Stimulated activated naive CD8-positive, alpha-beta T cell treated with anti-CD3 and anti-CD28 coated beads, Interleukin-15, Interleukin-2, amounts not matched to agents 100 ng/mL and 50 ng/mL, for 24 hours (primary cell): ENCODE results near the gene AGAP1.

ENCODE experiments used
- H3K27ac Mint-ChIP-seq: one replicate; pipeline ENCODE4 v1.8.0; 2021; ENCODE audit warnings: mild to moderate bottlenecking, mixed read lengths
- H3K27me3 Mint-ChIP-seq: one replicate; pipeline ENCODE4 v1.8.0; 2021; ENCODE audit warnings: mixed read lengths
- H3K36me3 Mint-ChIP-seq: one replicate; pipeline ENCODE4 v1.8.0; 2021; ENCODE audit warnings: low read depth, mixed read lengths
- H3K4me1 Mint-ChIP-seq: one replicate; pipeline ENCODE4 v1.8.0; 2021; ENCODE audit warnings: low read depth, mixed read lengths
- H3K4me3 Mint-ChIP-seq: one replicate; pipeline ENCODE4 v1.8.0; 2021; ENCODE audit warnings: mild to moderate bottlenecking, mixed read lengths
- H3K9me3 Mint-ChIP-seq: one replicate; pipeline ENCODE4 v1.8.0; 2021; ENCODE audit warnings: mixed read lengths

Gene AGAP1

DNA sequence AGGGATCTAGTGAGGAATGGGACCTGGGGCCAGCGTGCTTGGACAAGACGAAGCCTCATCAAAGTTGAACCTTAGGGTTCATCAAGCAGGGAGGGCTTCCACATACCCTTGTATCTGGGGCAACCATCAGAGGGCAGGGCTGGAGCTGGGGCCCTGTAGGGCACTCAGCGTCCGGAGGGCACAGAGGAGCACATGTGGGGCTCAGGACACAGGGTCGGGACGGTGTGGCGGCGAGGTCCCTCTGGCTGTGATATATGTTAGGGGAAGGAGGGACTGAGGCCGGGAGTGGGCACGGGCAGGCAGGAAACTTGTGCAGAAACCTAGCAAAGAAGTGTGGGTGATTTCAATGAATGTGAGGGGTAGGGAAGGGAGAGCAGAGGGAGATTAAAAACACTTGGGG, 244.0 kb downstream of the AGAP1 start:
- H3K36me3 Mint-ChIP-seq = no peaks in the 10 kb centered on the region
- H3K27ac Mint-ChIP-seq = no peak overlapping the region
- H3K27me3 Mint-ChIP-seq = no peaks in the 10 kb centered on the region
- H3K9me3 Mint-ChIP-seq = no peaks in the 10 kb centered on the region
- no peak overlapping the region for H3K4me3 Mint-ChIP-seq
- no peaks in the 10 kb centered on the region for H3K4me1 Mint-ChIP-seq

- H3K9me3 Mint-ChIP-seq = no peaks in the 10 kb centered on the region
- no peaks in the 10 kb centered on the region for H3K36me3 Mint-ChIP-seq
- H3K27ac Mint-ChIP-seq = no peak overlapping the region
- no peaks in the 10 kb centered on the region for H3K27me3 Mint-ChIP-seq
- H3K4me3 Mint-ChIP-seq = no peak overlapping the region
- H3K4me1 Mint-ChIP-seq = no peaks in the 10 kb centered on the region
Observed at GRCh38 chr2:235739704-235740415, 246.0 kb downstream of the AGAP1 start.

- no peak overlapping the region for H3K27ac Mint-ChIP-seq
- no peaks in the 10 kb centered on the region for H3K27me3 Mint-ChIP-seq
- no peaks in the 10 kb centered on the region for H3K4me1 Mint-ChIP-seq
- no peak overlapping the region for H3K4me3 Mint-ChIP-seq
- no peaks in the 10 kb centered on the region for H3K36me3 Mint-ChIP-seq
- no peaks in the 10 kb centered on the region for H3K9me3 Mint-ChIP-seq
Observed at GRCh38 chr2:235740821-235741220, 247.0 kb downstream of the AGAP1 start.

- Mint-ChIP-seq H3K36me3 (no peaks in the 10 kb centered on the region), H3K4me3 (no peak overlapping the region), H3K9me3 (no peaks in the 10 kb centered on the region), H3K4me1 (no peaks in the 10 kb centered on the region), H3K27ac (no peak overlapping the region), H3K27me3 (no peaks in the 10 kb centered on the region)
Observed at GRCh38 chr2:235744161-235744560, 250.3 kb downstream of the AGAP1 start.

DNA sequence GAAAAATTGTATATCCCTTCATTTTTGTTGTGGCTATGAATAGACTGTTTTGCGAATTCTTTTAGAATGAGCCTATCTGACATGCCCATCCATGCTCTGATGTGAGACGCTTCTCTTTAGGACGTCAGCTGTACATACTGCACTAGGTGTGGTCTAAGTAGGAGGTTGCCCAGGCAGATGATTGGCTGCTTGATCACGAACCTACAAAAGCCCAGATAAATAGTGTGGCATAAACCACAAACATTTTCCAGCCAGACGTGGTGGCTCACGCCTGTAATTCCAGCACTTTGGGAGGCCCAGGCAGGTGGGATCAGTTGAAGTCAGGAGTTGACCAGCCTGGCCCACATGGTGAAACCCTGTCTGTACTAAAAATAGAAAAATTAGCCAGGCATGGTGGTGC, 251.8 kb downstream of the AGAP1 start:
- Mint-ChIP-seq H3K9me3 (no peaks in the 10 kb centered on the region), H3K36me3 (no peaks in the 10 kb centered on the region), H3K4me3 (no peak overlapping the region), H3K27ac (no peak overlapping the region), H3K4me1 (no peaks in the 10 kb centered on the region), H3K27me3 (peaks cover 4% of the 10 kb centered on the region)

GRCh38 chr2:235746257-235746934, 252.6 kb downstream of the AGAP1 start:
- no peaks in the 10 kb centered on the region for H3K36me3 Mint-ChIP-seq
- H3K27me3 Mint-ChIP-seq = peaks cover 4% of the 10 kb centered on the region
- no peak overlapping the region for H3K27ac Mint-ChIP-seq
- no peak overlapping the region for H3K4me3 Mint-ChIP-seq
- H3K9me3 Mint-ChIP-seq = no peaks in the 10 kb centered on the region
- no peaks in the 10 kb centered on the region for H3K4me1 Mint-ChIP-seq

GRCh38 chr2:235747001-235747785, 253.3 kb downstream of the AGAP1 start:
- Mint-ChIP-seq H3K27ac (no peak overlapping the region), H3K36me3 (no peaks in the 10 kb centered on the region), H3K9me3 (no peaks in the 10 kb centered on the region), H3K4me1 (no peaks in the 10 kb centered on the region), H3K27me3 (peaks cover 4% of the 10 kb centered on the region), H3K4me3 (no peak overlapping the region)

DNA sequence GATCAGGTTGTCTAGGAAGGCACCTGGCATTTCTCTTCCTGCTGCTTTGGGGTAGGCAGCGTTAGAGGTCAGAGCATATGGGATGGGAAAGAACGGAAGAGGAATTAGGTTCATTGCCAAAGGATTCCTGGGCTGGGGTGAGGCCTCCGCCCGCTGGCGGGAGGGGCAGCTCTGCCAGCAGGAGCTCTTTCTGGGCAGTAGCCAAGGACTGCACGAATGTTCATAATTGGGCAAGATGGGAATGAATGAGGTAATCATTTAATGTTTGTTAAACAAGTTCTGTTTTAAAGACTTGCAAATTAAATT, 253.9 kb downstream of the AGAP1 start:
- no peak overlapping the region for H3K4me3 Mint-ChIP-seq
- no peaks in the 10 kb centered on the region for H3K36me3 Mint-ChIP-seq
- H3K4me1 Mint-ChIP-seq = no peaks in the 10 kb centered on the region
- H3K27ac Mint-ChIP-seq = no peak overlapping the region
- peaks cover 4% of the 10 kb centered on the region for H3K27me3 Mint-ChIP-seq
- H3K9me3 Mint-ChIP-seq = no peaks in the 10 kb centered on the region

DNA sequence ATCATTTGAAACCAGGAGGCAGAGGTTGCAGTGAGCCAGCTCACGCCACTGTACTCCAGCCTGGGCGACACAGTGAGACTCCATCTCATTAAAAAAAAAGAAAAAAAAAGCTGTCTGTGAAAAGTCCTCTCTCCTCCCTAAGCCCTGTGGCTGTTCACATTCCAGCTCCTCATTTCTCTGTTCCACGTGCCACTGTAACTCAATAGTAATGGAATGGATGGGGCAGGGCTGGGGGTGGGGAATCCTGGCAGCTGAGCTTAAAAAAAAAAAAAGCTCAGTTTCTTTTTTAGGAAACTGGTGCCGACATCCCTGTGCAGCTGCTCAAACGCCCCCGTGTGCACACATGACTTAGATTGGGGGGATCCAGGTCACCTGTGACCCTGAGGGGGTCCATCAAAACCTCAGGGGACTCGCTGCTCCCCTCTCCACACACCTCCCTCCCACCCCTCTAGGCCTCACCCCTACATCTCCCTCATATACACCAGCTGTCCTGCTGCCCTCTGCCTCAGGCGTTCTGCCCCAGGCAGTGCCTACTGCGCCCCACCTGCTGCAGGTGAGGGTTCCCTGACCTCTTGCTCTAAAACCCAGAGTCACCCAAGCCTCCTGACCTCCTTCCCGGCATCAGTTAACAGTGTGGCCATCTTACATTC, 255.4 kb downstream of the AGAP1 start:
- Mint-ChIP-seq H3K27me3 (peaks cover 4% of the 10 kb centered on the region), H3K27ac (no peak overlapping the region), H3K36me3 (no peaks in the 10 kb centered on the region), H3K4me1 (no peaks in the 10 kb centered on the region), H3K9me3 (no peaks in the 10 kb centered on the region), H3K4me3 (no peak overlapping the region)

- no peak overlapping the region for H3K4me3 Mint-ChIP-seq
- H3K27me3 Mint-ChIP-seq = peaks cover 4% of the 10 kb centered on the region
- no peaks in the 10 kb centered on the region for H3K36me3 Mint-ChIP-seq
- H3K27ac Mint-ChIP-seq = no peak overlapping the region
- H3K9me3 Mint-ChIP-seq = no peaks in the 10 kb centered on the region
- no peaks in the 10 kb centered on the region for H3K4me1 Mint-ChIP-seq
Observed at GRCh38 chr2:235749771-235750160, 255.9 kb downstream of the AGAP1 start.

DNA sequence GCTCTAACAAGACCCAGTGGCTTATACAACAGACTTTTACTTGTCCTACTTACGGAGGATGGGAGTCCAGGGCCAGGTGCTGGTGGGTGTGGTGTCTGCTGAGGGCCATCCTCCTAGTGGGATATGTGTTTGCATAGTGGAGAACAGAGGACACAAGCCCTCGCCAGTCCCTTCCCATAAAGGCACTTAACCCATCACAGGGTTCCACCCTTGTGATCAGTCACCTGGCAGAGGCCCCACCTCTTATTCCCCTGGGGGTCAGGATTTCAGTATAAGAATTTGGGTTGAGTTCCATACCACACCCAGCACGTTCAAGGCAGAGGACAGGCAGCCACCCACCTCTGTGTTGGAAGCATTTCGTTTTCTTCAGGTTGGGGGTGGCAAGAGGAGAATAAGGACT, 259.0 kb downstream of the AGAP1 start:
- Mint-ChIP-seq H3K27ac (no peak overlapping the region), H3K4me3 (no peak overlapping the region), H3K36me3 (no peaks in the 10 kb centered on the region), H3K9me3 (no peaks in the 10 kb centered on the region), H3K4me1 (no peaks in the 10 kb centered on the region), H3K27me3 (peaks cover 4% of the 10 kb centered on the region)

DNA sequence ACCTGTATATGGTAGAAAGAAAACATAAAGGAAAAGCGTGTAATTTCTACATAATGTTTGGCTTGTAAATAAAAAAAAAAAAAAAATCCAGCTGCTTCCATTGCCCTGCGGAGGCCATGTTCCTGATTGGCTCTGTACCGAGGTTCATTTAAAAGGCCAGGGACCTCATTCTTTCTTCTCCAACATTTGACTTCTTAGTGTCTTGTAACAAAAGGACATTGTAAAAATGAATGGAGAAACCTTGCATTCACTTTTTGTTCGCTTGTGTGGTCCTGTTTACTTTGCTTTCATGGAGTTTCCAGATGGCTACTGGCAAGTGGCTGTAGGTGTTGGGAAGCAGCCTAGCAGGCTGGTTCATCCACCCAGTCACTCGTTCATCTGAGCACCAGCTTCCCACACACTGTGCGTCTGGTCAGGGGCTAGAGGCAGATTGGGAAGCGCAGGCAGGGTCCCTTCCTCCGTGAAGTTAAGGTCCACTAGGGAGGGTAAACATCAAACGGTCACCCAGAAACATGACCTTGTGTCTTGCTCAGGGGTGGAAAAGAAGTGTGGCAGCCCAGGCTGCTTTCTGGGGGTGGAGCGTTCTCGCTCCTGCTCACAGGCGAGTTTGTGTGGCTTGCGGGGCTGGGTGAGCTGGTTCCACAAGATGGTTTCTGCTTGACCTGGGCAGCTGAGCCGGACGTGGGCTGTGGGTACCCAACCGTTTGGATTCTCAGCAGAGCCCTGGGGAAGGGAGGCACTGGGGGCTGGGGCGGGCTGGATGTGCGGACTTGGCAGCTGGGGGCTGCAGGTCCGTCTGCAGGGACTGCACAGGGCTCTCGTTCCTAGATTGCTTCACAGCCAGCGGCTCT, 260.7 kb downstream of the AGAP1 start:
- Mint-ChIP-seq H3K27ac (no peak overlapping the region), H3K9me3 (no peaks in the 10 kb centered on the region), H3K4me1 (no peaks in the 10 kb centered on the region), H3K36me3 (no peaks in the 10 kb centered on the region), H3K4me3 (no peak overlapping the region), H3K27me3 (peaks cover 2% of the 10 kb centered on the region)

DNA sequence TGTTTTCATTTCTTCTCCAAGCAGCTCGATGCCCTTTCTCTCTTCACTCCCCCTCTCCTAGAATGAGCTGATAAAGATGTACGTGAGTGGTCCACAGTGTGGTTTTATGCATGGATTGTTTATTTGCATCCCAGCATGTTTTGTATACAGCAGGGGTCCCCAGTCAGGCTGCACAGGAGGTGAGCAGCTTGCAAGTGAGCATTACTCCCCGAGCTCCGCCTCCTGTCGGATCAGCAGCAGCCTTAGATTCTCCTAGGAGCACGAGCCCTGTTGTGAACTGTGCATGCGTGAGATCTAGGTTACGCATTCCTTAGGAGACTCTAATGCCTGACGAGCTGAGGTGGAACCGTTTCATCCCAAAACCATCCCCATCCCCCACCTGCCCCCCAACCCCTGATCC, 262.6 kb downstream of the AGAP1 start:
- Mint-ChIP-seq H3K36me3 (no peaks in the 10 kb centered on the region), H3K4me1 (no peaks in the 10 kb centered on the region), H3K4me3 (no peak overlapping the region)

GRCh38 chr2:235757212-235757611, 263.4 kb downstream of the AGAP1 start:
- Mint-ChIP-seq H3K27ac (no peak overlapping the region), H3K4me3 (no peak overlapping the region), H3K9me3 (no peaks in the 10 kb centered on the region), H3K4me1 (no peaks in the 10 kb centered on the region), H3K36me3 (no peaks in the 10 kb centered on the region), H3K27me3 (no peaks in the 10 kb centered on the region)

More for the DNA sequence above, 262.6 kb downstream of the AGAP1 start:
- Mint-ChIP-seq H3K9me3 (no peaks in the 10 kb centered on the region), H3K27me3 (no peaks in the 10 kb centered on the region), H3K27ac (no peak overlapping the region)
